Lung (tissue), 12 donors: ENCODE results near the gene LAMA3. TPM values are rescaled to one million over a fixed set of nuclear protein-coding genes. Genes with fewer than 3 reads are reported as not detected.

Experiments
- ATAC-seq: fragments of 200-7000 bp; cut with Tn5 transposase; one replicate; pipeline ENCODE4 v1.9.1; 2020; ENCODE audit warnings: moderate number of reproducible peaks; ENCODE audit not compliant: insufficient read depth, low FRiP score
- DNase-seq, 3 donors: peaks; one replicate each; pipeline ENCODE4 v3.0.0-alpha.2; 2013 to 2017
- H3K27ac ChIP-seq, 2 donors: one replicate each; pipeline ENCODE4 v1.5.1; 2013; ENCODE audit warnings: mild to moderate bottlenecking in 2 of 2, moderate library complexity in 2 of 2, control low read depth in 1 of 2, inconsistent platforms in 1 of 2, low read depth in 1 of 2, low read length in 1 of 2
- H3K27me3 ChIP-seq, 3 donors: one replicate each; pipeline ENCODE4 v1.5.1; 2013; ENCODE audit warnings: low read length in 2 of 3; ENCODE audit not compliant: control insufficient read depth in 3 of 3, insufficient read depth in 3 of 3
- H3K36me3 ChIP-seq, 4 donors: one replicate each; pipeline ENCODE4 v1.5.1; 2013; ENCODE audit warnings: low read length in 4 of 4, mild to moderate bottlenecking in 1 of 4, moderate library complexity in 1 of 4; ENCODE audit not compliant: control insufficient read depth in 4 of 4, insufficient read depth in 4 of 4
- H3K4me1 ChIP-seq, 5 donors: one replicate each; pipeline ENCODE4 v1.5.1; 2013; ENCODE audit warnings: low read length in 5 of 5, mild to moderate bottlenecking in 2 of 5, moderate library complexity in 1 of 5; ENCODE audit not compliant: control insufficient read depth in 5 of 5, insufficient read depth in 5 of 5
- H3K4me3 ChIP-seq: one replicate; pipeline ENCODE4 v1.5.1; 2013; ENCODE audit warnings: mild to moderate bottlenecking, control low read depth, moderate library complexity
- H3K9ac ChIP-seq, 2 donors: one replicate each; pipeline ENCODE4 v1.5.1; 2013; ENCODE audit warnings: low read length in 2 of 2, control low read depth in 1 of 2; ENCODE audit not compliant: insufficient read depth in 1 of 2
- H3K9me3 ChIP-seq, 4 donors: one replicate each; pipeline ENCODE4 v1.5.1; 2013; ENCODE audit warnings: low read length in 3 of 4, mild to moderate bottlenecking in 1 of 4, moderate library complexity in 1 of 4; ENCODE audit not compliant: control insufficient read depth in 4 of 4, insufficient read depth in 3 of 4
- CTCF ChIP-seq: IDR thresholded peaks from 2 replicates; pipeline ENCODE4 v1.5.1; 2012; ENCODE audit warnings: mild to moderate bottlenecking; ENCODE audit errors: control extremely low read depth, extremely low read depth
- whole genome bisulfite sequencing, 2 donors: extraction: QIAGEN DNeasy Blood & Tissue Kit; methylation state at CpG; one replicate each; pipeline ENCODE4 v1.1.7; 2013; 5-methylcytosine and 5-hydroxymethylcytosine counted together
- polyA plus RNA-seq, 2 donors: library from polyadenylated mRNA; stranded (reverse); fragments of 200-250 nt; gene quantifications; one replicate each; pipeline ENCODE4 v1.2.1, GENCODE V29; 2013
- total RNA-seq, 2 donors: library from RNA; depleted of rRNA in 1 of 2; stranded (reverse); fragments of >200 nt in 1 of 2; gene quantifications; one replicate each; pipeline ENCODE4 v1.2.1, GENCODE V29; 2014 to 2021
- donor health status: control.
- donor health status: control.
- donor health status: Bipolar disorder and iron deficiency.
- donor health status: healthy.
- donor health status: DM: yes; HTN: yes; CAD: no.

The LAMA3 gene
- total and polyA plus RNA-seq, 4 donors: 14.1 to 110 (median 51.9) TPM

GRCh38 chr18:23856466-23857163 lies 167.4 kb downstream of the LAMA3 start:
- DNase-seq: no peak
- Histone ChIP-seq H3K4me1 (no peaks in the 10 kb centered on the region), H3K9ac (no peak overlapping the region), H3K4me3 (no peak overlapping the region), H3K36me3 (no peaks in the 10 kb centered on the region), H3K9me3 (no peaks in the 10 kb centered on the region), H3K27ac (peak overlapping the region in 1 of 2 donors; percentile 13), H3K27me3 (no peaks in the 10 kb centered on the region)
- no peak for TF ChIP-seq CTCF
- WGBS, 2 donors: 79 to 84% methylated on average over 5 of the region's 5 CpGs
- ATAC-seq: no peak

DNA sequence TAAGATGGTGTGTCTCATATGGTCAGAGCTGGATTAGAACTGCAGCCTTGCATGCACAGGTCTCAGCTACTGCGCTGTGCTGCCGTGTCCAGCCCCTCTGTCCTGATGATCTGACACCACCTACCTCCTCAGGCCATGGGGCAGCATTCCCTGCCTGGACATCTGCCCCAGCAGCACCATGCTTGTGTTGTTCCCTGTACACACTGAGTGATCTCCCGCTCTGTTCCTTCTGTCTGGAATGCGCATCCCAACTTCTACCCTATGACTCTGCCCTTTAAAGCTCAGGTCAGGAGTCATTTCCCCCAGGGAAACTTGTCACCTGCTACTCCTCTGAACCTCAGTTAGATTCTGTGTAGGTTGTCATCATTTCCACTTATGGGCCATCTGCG lies 167.9 kb downstream of the LAMA3 start:
- TF ChIP-seq CTCF: no peak
- H3K36me3 ChIP-seq: no peaks in the 10 kb centered on the region
- ATAC-seq (no peak), DNase-seq (no peak)
- H3K9ac ChIP-seq: no peak overlapping the region
- H3K4me3 ChIP-seq: no peak overlapping the region
- 97 to 99% methylated on average over 5 of the region's 5 CpGs for WGBS, 2 donors
- peak overlapping the region in 1 of 2 donors; percentile 13 for H3K27ac ChIP-seq
- H3K27me3 ChIP-seq: no peaks in the 10 kb centered on the region
- H3K9me3 ChIP-seq: no peaks in the 10 kb centered on the region
- H3K4me1 ChIP-seq: no peaks in the 10 kb centered on the region

- no peaks in the 10 kb centered on the region for H3K27me3 ChIP-seq
- DNase-seq: peak in 2 of 3 donors; percentile 19 to 25
Measured at GRCh38 chr18:23857756-23858155, 168.5 kb downstream of the LAMA3 start.

More at GRCh38 chr18:23857756-23858155, 168.5 kb downstream of the LAMA3 start:
- WGBS, 2 donors: 60 to 62% methylated on average over 9 of the region's 9 CpGs
- no peak overlapping the region for H3K9ac ChIP-seq
- no peaks in the 10 kb centered on the region for H3K4me1 ChIP-seq
- no peak overlapping the region for H3K4me3 ChIP-seq
- peak; percentile 76 for ATAC-seq
- H3K36me3 ChIP-seq: no peaks in the 10 kb centered on the region
- no peak overlapping the region for H3K27ac ChIP-seq
- no peak for TF ChIP-seq CTCF
- H3K9me3 ChIP-seq: no peaks in the 10 kb centered on the region
